B cell (primary cell): ENCODE data around the gene CDYL2. TPM values are rescaled to one million over a fixed set of nuclear protein-coding genes. Genes with fewer than 3 reads are reported as not detected.

Experiments
- ATAC-seq: fragments of 200-7000 bp; cut with Tn5 transposase; one replicate; pipeline ENCODE4 v1.10.0; 2021; ENCODE audit warnings: low read depth, mild to moderate bottlenecking, moderate number of reproducible peaks, moderate library complexity
- CTCF ChIA-PET: fragments of 350-600 bp; sonication (Branson Sonifier 250); formaldehyde crosslinking; loops from one replicate; lab custom pipeline; 2021; ENCODE audit warnings: antibody characterized with exemption, inconsistent platforms; lab: Charles Lee
- POLR2A ChIA-PET: fragments of 350-600 bp; sonication (Branson Sonifier 250); formaldehyde crosslinking; loops from one replicate; lab custom pipeline; 2021; ENCODE audit warnings: antibody characterized with exemption; lab: Charles Lee
- DNase-seq: peaks from one replicate; pipeline ENCODE4 v3.0.0; 2013
- H2AFZ ChIP-seq: 2 replicates; pipeline ENCODE4 v1.6.1; 2012; ENCODE audit warnings: mild to moderate bottlenecking, low read depth, low read length; ENCODE audit not compliant: insufficient read depth, poor library complexity, severe bottlenecking
- H3K27ac ChIP-seq, 2 donors: 1 replicate in 1 of 2; 2 replicates in 1 of 2; pipeline ENCODE4 v1.5.1; 2012 to 2013; ENCODE audit warnings: low read length in 2 of 2, mild to moderate bottlenecking in 2 of 2, moderate library complexity in 1 of 2
- H3K27me3 ChIP-seq, 4 experiments: fragments of 200-600 bp in 1 of 4; sonication (generic) in 1 of 4; replicated peaks in 1 of 4; 1 replicate in 2 of 4; 2 replicates in 2 of 4; pipeline versions ENCODE4 v1.6.1 to v1.7.0; 2013 to 2016; ENCODE audit warnings: low read length in 3 of 4, mild to moderate bottlenecking in 2 of 4, mixed read lengths in 1 of 4, moderate library complexity in 1 of 4; ENCODE audit not compliant: insufficient read depth in 4 of 4, control insufficient read depth in 3 of 4; ENCODE audit errors: control extremely low read depth in 1 of 4
- H3K36me3 ChIP-seq, 2 experiments: replicated peaks in 1 of 2; 1 replicate in 1 of 2; 2 replicates in 1 of 2; pipeline versions ENCODE4 v1.6.1 to v1.7.1; 2013; ENCODE audit warnings: low read length in 1 of 2; ENCODE audit not compliant: insufficient read depth in 2 of 2, control insufficient read depth in 1 of 2; ENCODE audit errors: control extremely low read depth in 1 of 2, extremely low read depth in 1 of 2
- H3K4me1 ChIP-seq, 2 donors: fragments of 200-600 bp in 1 of 2; sonication (generic) in 1 of 2; 1 replicate in 1 of 2; 2 replicates in 1 of 2; pipeline versions ENCODE4 v1.5.1 to v1.6.1; 2013 to 2017; ENCODE audit warnings: low read length in 2 of 2; ENCODE audit not compliant: control insufficient read depth in 2 of 2, insufficient read depth in 2 of 2
- H3K4me2 ChIP-seq: replicated peaks from 2 replicates; pipeline ENCODE3; 2012; ENCODE audit warnings: mild to moderate bottlenecking, low read depth, low read length; ENCODE audit not compliant: poor library complexity, severe bottlenecking
- H3K4me3 ChIP-seq, 5 experiments: fragments of 200-600 bp in 1 of 5; sonication (generic) in 1 of 5; 1 replicate in 3 of 5; 2 replicates in 2 of 5; pipeline versions ENCODE4 v1.5.1 to v1.7.0; 2011 to 2016; ENCODE audit warnings: low read length in 4 of 5, mild to moderate bottlenecking in 4 of 5, low read depth in 2 of 5, control low read depth in 1 of 5, moderate library complexity in 1 of 5; ENCODE audit not compliant: insufficient read depth in 1 of 5; ENCODE audit errors: control extremely low read depth in 1 of 5, extremely low read depth in 1 of 5
- H3K79me2 ChIP-seq: fragments of 200-600 bp; sonication (generic); one replicate; pipeline ENCODE4 v1.6.0; 2016; ENCODE audit warnings: low read length; ENCODE audit not compliant: control insufficient read depth, insufficient read depth
- H3K9ac ChIP-seq: fragments of 200-600 bp; sonication (generic); 2 replicates; pipeline ENCODE4 v1.6.1; 2017; ENCODE audit warnings: mild to moderate bottlenecking, low read length, moderate library complexity
- H3K9me3 ChIP-seq, 3 donors: one replicate each; pipeline versions ENCODE4 v1.6.1 to v1.7.1; 2013; ENCODE audit warnings: low read length in 2 of 3; ENCODE audit not compliant: control insufficient read depth in 2 of 3, insufficient read depth in 1 of 3; ENCODE audit errors: control extremely low read depth in 1 of 3
- H4K20me1 ChIP-seq: 2 replicates; pipeline ENCODE4 v1.6.0; 2012; ENCODE audit warnings: mild to moderate bottlenecking, low read length; ENCODE audit not compliant: insufficient read depth, control insufficient read depth, poor library complexity, severe bottlenecking
- H3K27ac Mint-ChIP-seq: one replicate; pipeline ENCODE4 v1.8.0; 2021; ENCODE audit warnings: mixed read lengths
- H3K27me3 Mint-ChIP-seq: one replicate; pipeline ENCODE4 v1.8.0; 2021; ENCODE audit warnings: mixed read lengths
- H3K4me1 Mint-ChIP-seq: one replicate; pipeline ENCODE4 v1.8.0; 2021; ENCODE audit warnings: mixed read lengths
- H3K4me3 Mint-ChIP-seq: one replicate; pipeline ENCODE4 v1.8.0; 2021; ENCODE audit warnings: mixed read lengths
- H3K9me3 Mint-ChIP-seq: one replicate; pipeline ENCODE4 v1.8.0; 2022; ENCODE audit warnings: mixed read lengths; ENCODE audit not compliant: insufficient read depth
- EZH2 ChIP-seq: IDR thresholded peaks from 2 replicates; pipeline ENCODE4 v1.6.1; 2012; ENCODE audit warnings: borderline replicate concordance, low read depth, mild to moderate bottlenecking, moderate library complexity, low read length; ENCODE audit not compliant: insufficient read depth, poor library complexity, severe bottlenecking
- WGBS: methylation state at CpG from one replicate; pipeline ENCODE4 v1.1.5; 2013; ENCODE audit warnings: missing lambda C conversion rate; ENCODE audit not compliant: insufficient coverage; 5-methylcytosine and 5-hydroxymethylcytosine counted together
- intact Hi-C: fragments of 100-400 bp; cut with micrococcal nuclease; formaldehyde crosslinking; loops from one replicate; pipeline ENCODE4 v1.10.0; 2022
- polyA plus RNA-seq: library from polyadenylated mRNA; depleted of rRNA; stranded (reverse); fragments of >200 nt; gene quantifications from 2 replicates; pipeline ENCODE4 v1.2.3, GENCODE V29; 2012
- total RNA-seq, 2 donors: library from RNA; stranded (reverse); fragments of 120-200 nt in 1 of 2; gene quantifications; 1 replicate in 1 of 2; 2 replicates in 1 of 2; pipeline versions ENCODE4 v1.2.3 to v1.2.4, GENCODE V29; 2013 to 2022
- TF ChIP-seq, protein P1 (sequence below): fragments of 200-600 bp; IDR thresholded peaks from one replicate; pipeline ENCODE4 v1.8.0; 2022; ENCODE audit warnings: antibody characterized with exemption, mild to moderate bottlenecking

CDYL2 gene
- total and polyA plus RNA-seq, 2 donors (not counting 1 experiment from before 2014, with no cell fraction given), result 0.66 to 6.6 TPM

DNA sequence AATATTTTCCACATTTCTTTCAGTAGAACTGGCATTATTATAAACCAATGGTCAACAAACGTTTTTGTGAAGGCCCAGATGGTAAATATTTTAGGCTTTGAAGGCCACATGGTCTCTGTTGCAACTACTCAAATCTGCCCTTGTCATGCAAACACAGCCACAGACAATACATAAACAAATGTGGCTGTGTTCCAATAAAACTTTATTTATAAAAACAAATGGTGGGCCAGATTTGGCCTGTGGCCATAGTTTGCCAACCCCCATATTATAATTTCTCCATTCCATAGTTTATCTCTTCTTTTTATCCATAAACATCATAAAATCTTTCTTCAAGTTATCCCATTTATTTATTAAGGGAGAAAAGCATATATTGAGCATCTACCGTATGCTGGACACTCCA lies 98.8 kb downstream of the CDYL2 start:
- no peak for ATAC-seq
- DNase-seq, result no peak
- no peaks in the 10 kb centered on the region for H3K9me3 Mint-ChIP-seq
- H3K9me3 ChIP-seq, result no peaks in the 10 kb centered on the region
- TF ChIP-seq EZH2, result no peak
- TF ChIP-seq, protein P1, sequence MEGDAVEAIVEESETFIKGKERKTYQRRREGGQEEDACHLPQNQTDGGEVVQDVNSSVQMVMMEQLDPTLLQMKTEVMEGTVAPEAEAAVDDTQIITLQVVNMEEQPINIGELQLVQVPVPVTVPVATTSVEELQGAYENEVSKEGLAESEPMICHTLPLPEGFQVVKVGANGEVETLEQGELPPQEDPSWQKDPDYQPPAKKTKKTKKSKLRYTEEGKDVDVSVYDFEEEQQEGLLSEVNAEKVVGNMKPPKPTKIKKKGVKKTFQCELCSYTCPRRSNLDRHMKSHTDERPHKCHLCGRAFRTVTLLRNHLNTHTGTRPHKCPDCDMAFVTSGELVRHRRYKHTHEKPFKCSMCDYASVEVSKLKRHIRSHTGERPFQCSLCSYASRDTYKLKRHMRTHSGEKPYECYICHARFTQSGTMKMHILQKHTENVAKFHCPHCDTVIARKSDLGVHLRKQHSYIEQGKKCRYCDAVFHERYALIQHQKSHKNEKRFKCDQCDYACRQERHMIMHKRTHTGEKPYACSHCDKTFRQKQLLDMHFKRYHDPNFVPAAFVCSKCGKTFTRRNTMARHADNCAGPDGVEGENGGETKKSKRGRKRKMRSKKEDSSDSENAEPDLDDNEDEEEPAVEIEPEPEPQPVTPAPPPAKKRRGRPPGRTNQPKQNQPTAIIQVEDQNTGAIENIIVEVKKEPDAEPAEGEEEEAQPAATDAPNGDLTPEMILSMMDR, result no peak
- no CpG with 5 or more reads among the region's 2 CpGs for WGBS
- H3K27ac Mint-ChIP-seq, result no peak overlapping the region
- H4K20me1 ChIP-seq, result no peaks in the 10 kb centered on the region
- ChIA-PET CTCF (no interaction called here), POLR2A (no interaction called here)
- no peak overlapping the region for H3K4me3 Mint-ChIP-seq
- H3K79me2 ChIP-seq, result no peaks in the 10 kb centered on the region
- no peaks in the 10 kb centered on the region for H3K4me1 ChIP-seq
- no peaks in the 10 kb centered on the region for H3K27me3 Mint-ChIP-seq
- no peaks in the 10 kb centered on the region for H3K36me3 ChIP-seq
- H3K9ac ChIP-seq, result no peak overlapping the region
- H2AFZ ChIP-seq, result no peak overlapping the region
- intact Hi-C loops, result no loop called here
- H3K27me3 ChIP-seq, result no peaks in the 10 kb centered on the region
- H3K4me2 ChIP-seq, result no peak overlapping the region
- no peak overlapping the region for H3K4me3 ChIP-seq
- no peak overlapping the region for H3K27ac ChIP-seq
- H3K4me1 Mint-ChIP-seq, result peaks cover 4% of the 10 kb centered on the region

DNA sequence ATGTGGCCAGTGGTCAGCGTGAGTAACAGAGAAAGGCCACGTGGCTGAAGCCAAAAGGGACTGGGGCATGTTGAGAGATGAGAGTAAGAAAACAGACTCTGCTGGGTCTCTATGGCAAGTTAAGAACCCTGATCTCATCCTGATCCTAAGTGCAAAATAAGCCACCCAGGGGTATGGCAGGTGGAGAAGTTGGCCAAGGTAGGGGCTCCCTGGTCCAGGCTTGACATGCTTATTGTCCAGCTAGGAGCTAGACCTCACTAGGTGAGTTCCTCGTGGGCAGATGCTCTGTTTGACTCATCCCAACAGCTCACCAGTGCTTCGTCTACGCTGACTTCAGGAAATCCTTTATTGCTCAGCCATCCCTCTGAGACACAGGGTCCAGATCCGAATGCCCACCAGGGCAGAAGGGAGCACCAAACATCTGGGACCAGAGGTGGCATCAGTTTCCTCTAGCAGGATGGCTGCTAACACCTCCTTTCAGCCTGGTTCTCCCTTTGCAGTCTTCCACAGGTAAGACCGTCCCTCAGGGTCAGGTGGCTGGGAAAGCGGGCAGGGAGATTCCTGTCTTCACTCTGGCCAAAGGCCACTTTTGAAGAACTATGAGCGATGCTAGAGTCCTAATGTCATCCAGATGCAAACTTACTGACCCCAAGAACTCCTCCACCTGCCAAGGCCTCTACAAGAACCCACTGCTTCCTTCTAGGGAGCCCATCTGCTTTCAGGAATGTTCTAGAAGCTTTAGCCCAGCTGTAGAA lies 99.5 kb downstream of the CDYL2 start:
- no peaks in the 10 kb centered on the region for H4K20me1 ChIP-seq
- no peak overlapping the region for H3K4me3 Mint-ChIP-seq
- no peaks in the 10 kb centered on the region for H3K9me3 Mint-ChIP-seq
- no peak overlapping the region for H3K9ac ChIP-seq
- no peaks in the 10 kb centered on the region for H3K27me3 Mint-ChIP-seq
- CTCF ChIA-PET, result no interaction called here
- H3K4me1 ChIP-seq, result no peaks in the 10 kb centered on the region
- POLR2A ChIA-PET, result no interaction called here
- no peak overlapping the region for H2AFZ ChIP-seq
- DNase-seq (no peak), ATAC-seq (no peak)
- no peak overlapping the region for H3K27ac ChIP-seq
- no peaks in the 10 kb centered on the region for H3K27me3 ChIP-seq
- H3K36me3 ChIP-seq, result no peaks in the 10 kb centered on the region
- H3K4me1 Mint-ChIP-seq, result peaks cover 4% of the 10 kb centered on the region
- H3K4me2 ChIP-seq, result no peak overlapping the region
- intact Hi-C loops, result no loop called here
- no peaks in the 10 kb centered on the region for H3K9me3 ChIP-seq
- 96% methylated on average over 8 of the region's 9 CpGs for WGBS
- no peaks in the 10 kb centered on the region for H3K79me2 ChIP-seq
- no peak overlapping the region for H3K4me3 ChIP-seq
- H3K27ac Mint-ChIP-seq, result no peak overlapping the region
- TF ChIP-seq, protein P1, result no peak
- TF ChIP-seq EZH2, result no peak
